HFF-Myc (cell line): Measurements from ENCODE around the gene LURAP1L.
A peak's percentile ranks its signal among the peaks of the same experiment; 100 is the strongest.

Experiments used
- DNase-seq: peaks from one replicate; pipeline ENCODE4 v3.0.0-alpha.2; 2011; ENCODE audit warnings: low read depth; ENCODE audit errors: extremely low read depth
- H3K4me3 ChIP-seq: replicated peaks from 2 replicates; pipeline ENCODE4 v1.5.1; 2011; ENCODE audit warnings: low read depth, mild to moderate bottlenecking, control low read depth, low read length
- CTCF ChIP-seq: IDR thresholded peaks from 2 replicates; pipeline ENCODE4 v1.5.1; 2012; ENCODE audit warnings: mild to moderate bottlenecking, low read depth, low read length, control low read depth; ENCODE audit errors: missing control alignments

The LURAP1L gene

GRCh38 chr9:12737871-12738270, 36.9 kb upstream of the LURAP1L start:
- no peak overlapping the region for H3K4me3 ChIP-seq
- no peak for DNase-seq
- TF ChIP-seq CTCF = no peak

GRCh38 chr9:12739014-12739652, 35.7 kb upstream of the LURAP1L start:
- TF ChIP-seq CTCF = no peak
- DNase-seq = no peak
- H3K4me3 ChIP-seq = no peak overlapping the region

GRCh38 chr9:12740845-12741244, 34.0 kb upstream of the LURAP1L start:
- no peak overlapping the region for H3K4me3 ChIP-seq
- no peak for DNase-seq
- no peak for TF ChIP-seq CTCF

- TF ChIP-seq CTCF = no peak
- H3K4me3 ChIP-seq = no peak overlapping the region
- DNase-seq = peak; percentile 30
These were observed 26.8 kb upstream of the LURAP1L start for GRCh38 chr9:12748016-12748415.

- no peak for TF ChIP-seq CTCF
- DNase-seq = no peak
- H3K4me3 ChIP-seq = no peak overlapping the region
These were observed 25.9 kb upstream of the LURAP1L start for GRCh38 chr9:12748954-12749353.

GRCh38 chr9:12753931-12754330, 20.9 kb upstream of the LURAP1L start:
- no peak for TF ChIP-seq CTCF
- no peak overlapping the region for H3K4me3 ChIP-seq
- DNase-seq = no peak

GRCh38 chr9:12759761-12760160, 15.1 kb upstream of the LURAP1L start:
- H3K4me3 ChIP-seq = no peak overlapping the region
- no peak for DNase-seq
- no peak for TF ChIP-seq CTCF
